RWPE1 (cell line): Measurements from ENCODE around the gene DDB1.

Experiments
- CTCF ChIA-PET: fragments of 350-600 bp; sonication (Branson Sonifier 250); formaldehyde crosslinking; extraction: SDS; loops from one replicate; lab custom pipeline; 2021; lab: Yijun Ruan, JAX
- POLR2A ChIA-PET: fragments of 400-600 bp; formaldehyde crosslinking; extraction: SDS; loops from one replicate; lab custom pipeline; 2020; ENCODE audit warnings: antibody characterized with exemption; ENCODE audit not compliant: low non-redundant PET; lab: Yijun Ruan, JAX
- DNase-seq: peaks from one replicate; pipeline ENCODE4 v3.0.0; 2012; ENCODE audit warnings: low spot score
- H3K27ac ChIP-seq: fragments of 450-650 bp; 2 replicates; pipeline ENCODE4 v1.5.1; 2017
- CTCF ChIP-seq: fragments of 450-650 bp; conservative IDR thresholded peaks from 2 replicates; pipeline ENCODE4 v1.5.1; 2017; ENCODE audit warnings: low read depth, mild to moderate bottlenecking

The DDB1 gene

GRCh38 chr11:61340979-61341378 lies 8.1 kb upstream of the DDB1 start:
- no peak for TF ChIP-seq CTCF
- ChIA-PET POLR2A (no interaction called here), CTCF (interaction anchor here (1.2 to 1.3 kb wide), 2 partner anchors 44 to 86 kb away, joined by 3 to 7 read pairs; no protein-coding TSS in a partner anchor)
- H3K27ac ChIP-seq = no peak overlapping the region
- DNase-seq = no peak

- DNase-seq = no peak
- POLR2A ChIA-PET = no interaction called here
- H3K27ac ChIP-seq = no peak overlapping the region; the same call in 1 of the 2 replicates
- CTCF ChIA-PET = interaction anchor here (1.3 kb wide), 1 partner anchor 46 kb away, joined by 3 read pairs; no protein-coding TSS in a partner anchor
- no peak for TF ChIP-seq CTCF
Observed at GRCh38 chr11:61339490-61339878, 6.6 kb upstream of the DDB1 start.

- DNase-seq = no peak
- POLR2A ChIA-PET = no interaction called here
- H3K27ac ChIP-seq = no peak overlapping the region; the same call in 1 of the 2 replicates
- TF ChIP-seq CTCF = no peak
- CTCF ChIA-PET = no interaction called here
Observed at GRCh38 chr11:61338783-61339489, 6.0 kb upstream of the DDB1 start.

GRCh38 chr11:61337706-61338470 lies 5.0 kb upstream of the DDB1 start:
- POLR2A ChIA-PET = interaction anchor here (0.6 kb wide), 1 partner anchor 23 kb away, joined by 4 read pairs; no protein-coding TSS in a partner anchor
- TF ChIP-seq CTCF = no peak
- CTCF ChIA-PET = interaction anchor here (1.1 to 5.4 kb wide), 2 partner anchors 22 to 48 kb away, joined by 6 to 86 read pairs; no protein-coding TSS in a partner anchor
- H3K27ac ChIP-seq = no peak overlapping the region; the same call in 1 of the 2 replicates
- no peak for DNase-seq

- DNase-seq = peak; percentile 74
Observed at GRCh38 chr11:61336171-61336935, 3.4 kb upstream of the DDB1 start.

More at GRCh38 chr11:61336171-61336935, 3.4 kb upstream of the DDB1 start:
- H3K27ac ChIP-seq = peak overlapping the region; percentile 84
- ChIA-PET POLR2A (interaction anchor here (1.2 to 1.7 kb wide), 2 partner anchors 25 to 49 kb away, joined by 6 to 11 read pairs; partner anchors contain the start of genes CYB561A3 and TMEM138), CTCF (interaction anchor here (0.6 to 5.4 kb wide), 22 partner anchors 9 to 135 kb away, joined by 3 to 86 read pairs (median 4); partner anchors contain the start of genes CYB561A3, TMEM138 and TMEM216)
- TF ChIP-seq CTCF = peak; percentile 96
